Mesendoderm (in vitro differentiated cells): ENCODE data around the gene EFNB2.

Experiments used
- DNase-seq: peaks from one replicate; pipeline ENCODE4 v3.0.0; 2013
- H2AK5ac ChIP-seq: 2 replicates; pipeline ENCODE4 v1.6.1; 2013; ENCODE audit warnings: low read length, inconsistent platforms
- H2BK120ac ChIP-seq: 2 replicates; pipeline ENCODE4 v1.6.1; 2013; ENCODE audit warnings: low read depth, mild to moderate bottlenecking, low read length, moderate library complexity, mixed read lengths
- H2BK15ac ChIP-seq: replicated peaks from 2 replicates; pipeline ENCODE4 v1.6.1; 2013; ENCODE audit warnings: low read depth, mild to moderate bottlenecking, moderate library complexity
- H2BK5ac ChIP-seq: 2 replicates; pipeline ENCODE4 v1.6.1; 2013; ENCODE audit warnings: low read length, inconsistent platforms
- H3K18ac ChIP-seq: 2 replicates; pipeline ENCODE4 v1.6.1; 2013; ENCODE audit warnings: mild to moderate bottlenecking, low read length, mixed read lengths
- H3K23ac ChIP-seq: one replicate; pipeline ENCODE4 v1.6.1; 2013; ENCODE audit warnings: low read length
- H3K27ac ChIP-seq: 2 replicates; pipeline ENCODE4 v1.5.1; 2013; ENCODE audit warnings: low read depth, mild to moderate bottlenecking, inconsistent platforms, low read length, moderate library complexity
- H3K27me3 ChIP-seq: 2 replicates; pipeline ENCODE4 v1.6.1; 2013; ENCODE audit warnings: low read length, control low read depth, mild to moderate bottlenecking, inconsistent platforms; ENCODE audit not compliant: insufficient read depth, poor library complexity
- H3K36me3 ChIP-seq: 2 replicates; pipeline ENCODE4 v1.6.1; 2013; ENCODE audit warnings: low read length, inconsistent platforms; ENCODE audit not compliant: control insufficient read depth, insufficient read depth
- H3K4ac ChIP-seq: one replicate; pipeline ENCODE4 v1.6.1; 2013; ENCODE audit warnings: low read depth, mild to moderate bottlenecking, low read length, moderate library complexity
- H3K4me1 ChIP-seq: 2 replicates; pipeline ENCODE4 v1.6.1; 2013; ENCODE audit warnings: low read depth, low read length, inconsistent platforms; ENCODE audit not compliant: control insufficient read depth
- H3K4me2 ChIP-seq: 2 replicates; pipeline ENCODE4 v1.6.1; 2013; ENCODE audit warnings: low read length
- H3K4me3 ChIP-seq: 2 replicates; pipeline ENCODE4 v1.5.1; 2013; ENCODE audit warnings: mild to moderate bottlenecking, low read length
- H3K56ac ChIP-seq: one replicate; pipeline ENCODE4 v1.6.1; 2013; ENCODE audit warnings: low read length
- H3K79me1 ChIP-seq: 2 replicates; pipeline ENCODE4 v1.6.1; 2013; ENCODE audit warnings: low read length, inconsistent platforms
- H3K79me2 ChIP-seq: 2 replicates; pipeline ENCODE4 v1.6.1; 2013; ENCODE audit warnings: mild to moderate bottlenecking, low read length; ENCODE audit not compliant: control insufficient read depth, insufficient read depth
- H3K9ac ChIP-seq: 2 replicates; pipeline ENCODE4 v1.6.1; 2013; ENCODE audit warnings: low read length, inconsistent platforms
- H4K5ac ChIP-seq: one replicate; pipeline ENCODE4 v1.6.1; 2013; ENCODE audit warnings: low read length
- H4K8ac ChIP-seq: one replicate; pipeline ENCODE4 v1.6.1; 2013; ENCODE audit warnings: low read depth, mild to moderate bottlenecking, control low read depth, low read length, moderate library complexity
- WGBS: extraction: QIAGEN DNeasy Blood & Tissue Kit; methylation state at CpG from one replicate; pipeline ENCODE4 v1.1.7; 2013; ENCODE audit warnings: low lambda C conversion rate, missing lambda C conversion rate; ENCODE audit not compliant: insufficient coverage; ENCODE audit errors: extremely low coverage; 5-methylcytosine and 5-hydroxymethylcytosine counted together

Gene EFNB2

GRCh38 chr13:106489849-106490568, 45.5 kb downstream of the EFNB2 start:
- Histone ChIP-seq H3K4me1 (no peaks in the 10 kb centered on the region), H3K27ac (no peak overlapping the region), H3K36me3 (no peaks in the 10 kb centered on the region), H3K79me2 (no peaks in the 10 kb centered on the region), H3K4me2 (no peak overlapping the region), H3K79me1 (no peaks in the 10 kb centered on the region), H3K23ac (no peak overlapping the region), H3K56ac (no peak overlapping the region), H2BK5ac (no peak overlapping the region), H2BK120ac (no peak overlapping the region), H2BK15ac (no peak overlapping the region), H2AK5ac (no peak overlapping the region), H4K8ac (no peak overlapping the region), H3K9ac (no peak overlapping the region), H3K4ac (no peak overlapping the region), H3K4me3 (no peak overlapping the region), H3K18ac (no peak overlapping the region), H4K5ac (no peak overlapping the region), H3K27me3 (no peaks in the 10 kb centered on the region)
- no CpG with 5 or more reads among the region's 7 CpGs for WGBS
- DNase-seq = no peak

- no peaks in the 10 kb centered on the region for H3K27me3 ChIP-seq
- H2BK5ac ChIP-seq = no peak overlapping the region
- H2BK15ac ChIP-seq = no peak overlapping the region
- H3K36me3 ChIP-seq = no peaks in the 10 kb centered on the region
- no peak overlapping the region for H3K18ac ChIP-seq
- H3K4ac ChIP-seq = no peak overlapping the region
- H3K4me3 ChIP-seq = no peak overlapping the region
- no CpG with 5 or more reads among the region's 2 CpGs for WGBS
- H3K4me2 ChIP-seq = no peak overlapping the region
- H4K8ac ChIP-seq = no peak overlapping the region
- no peaks in the 10 kb centered on the region for H3K79me2 ChIP-seq
- no peak overlapping the region for H2BK120ac ChIP-seq
- no peak overlapping the region for H3K23ac ChIP-seq
- no peaks in the 10 kb centered on the region for H3K4me1 ChIP-seq
- no peak overlapping the region for H2AK5ac ChIP-seq
- H3K9ac ChIP-seq = no peak overlapping the region
- H4K5ac ChIP-seq = no peak overlapping the region
- DNase-seq = peak; percentile 67
- H3K79me1 ChIP-seq = no peaks in the 10 kb centered on the region
- no peak overlapping the region for H3K56ac ChIP-seq
- no peak overlapping the region for H3K27ac ChIP-seq
Observed at GRCh38 chr13:106488686-106489085, 46.8 kb downstream of the EFNB2 start.

GRCh38 chr13:106488076-106488475, 47.4 kb downstream of the EFNB2 start:
- no peaks in the 10 kb centered on the region for H3K27me3 ChIP-seq
- H3K18ac ChIP-seq = no peak overlapping the region
- H2BK5ac ChIP-seq = no peak overlapping the region
- H3K36me3 ChIP-seq = no peaks in the 10 kb centered on the region
- no peak overlapping the region for H3K4me2 ChIP-seq
- no CpG with 5 or more reads among the region's 8 CpGs for WGBS
- H2BK120ac ChIP-seq = no peak overlapping the region
- H4K5ac ChIP-seq = no peak overlapping the region
- H4K8ac ChIP-seq = no peak overlapping the region
- H3K9ac ChIP-seq = no peak overlapping the region
- no peak overlapping the region for H2BK15ac ChIP-seq
- no peak overlapping the region for H3K27ac ChIP-seq
- no peak overlapping the region for H3K4me3 ChIP-seq
- no peaks in the 10 kb centered on the region for H3K79me2 ChIP-seq
- H3K56ac ChIP-seq = no peak overlapping the region
- DNase-seq = no peak
- H2AK5ac ChIP-seq = no peak overlapping the region
- H3K23ac ChIP-seq = no peak overlapping the region
- H3K79me1 ChIP-seq = no peaks in the 10 kb centered on the region
- H3K4me1 ChIP-seq = no peaks in the 10 kb centered on the region
- H3K4ac ChIP-seq = no peak overlapping the region

GRCh38 chr13:106487129-106487528, 48.3 kb downstream of the EFNB2 start:
- H3K27ac ChIP-seq = no peak overlapping the region

GRCh38 chr13:106486287-106486686, 49.2 kb downstream of the EFNB2 start:
- Histone ChIP-seq H3K4ac (no peak overlapping the region), H2AK5ac (no peak overlapping the region), H3K36me3 (no peaks in the 10 kb centered on the region), H2BK15ac (no peak overlapping the region), H3K18ac (no peak overlapping the region), H3K4me2 (no peak overlapping the region), H3K79me1 (no peaks in the 10 kb centered on the region), H3K56ac (no peak overlapping the region), H4K5ac (no peak overlapping the region), H2BK5ac (no peak overlapping the region), H3K4me1 (no peaks in the 10 kb centered on the region), H3K27me3 (no peaks in the 10 kb centered on the region), H2BK120ac (no peak overlapping the region), H3K9ac (no peak overlapping the region), H3K23ac (no peak overlapping the region), H3K79me2 (no peaks in the 10 kb centered on the region), H4K8ac (no peak overlapping the region), H3K4me3 (no peak overlapping the region), H3K27ac (no peak overlapping the region)
- no peak for DNase-seq
- no CpG with 5 or more reads among the region's 2 CpGs for WGBS

More at GRCh38 chr13:106487129-106487528, 48.3 kb downstream of the EFNB2 start:
- Histone ChIP-seq H2AK5ac (no peak overlapping the region), H4K5ac (no peak overlapping the region), H3K36me3 (no peaks in the 10 kb centered on the region), H3K79me1 (no peaks in the 10 kb centered on the region), H3K9ac (no peak overlapping the region), H3K79me2 (no peaks in the 10 kb centered on the region), H3K4me3 (no peak overlapping the region), H3K27me3 (no peaks in the 10 kb centered on the region), H3K56ac (no peak overlapping the region), H3K18ac (no peak overlapping the region), H3K4me1 (no peaks in the 10 kb centered on the region), H2BK120ac (no peak overlapping the region), H4K8ac (no peak overlapping the region), H3K23ac (no peak overlapping the region), H3K4me2 (no peak overlapping the region), H3K4ac (no peak overlapping the region), H2BK15ac (no peak overlapping the region), H2BK5ac (no peak overlapping the region)
- no peak for DNase-seq
- no CpG with 5 or more reads among the region's 6 CpGs for WGBS
